ENCODE measurements around the gene CDC27.
"Not testable (repeated sequence)": the region's sequence is repeated elsewhere in the genome, so short reads cannot be mapped to it uniquely, and the experiment has no call there.

The CDC27 gene

GRCh38 chr17:47168896-47169295 is 20.2 kb downstream of the CDC27 start:
- DNase-seq; in situ Hi-C loops (cut with HindIII; ENCODE audit: low pct_ligation_motif_present, low pct_unique_long_range_greater_than_20kb, low sequenced_read_pairs): not testable (repeated sequence)

GRCh38 chr17:47166854-47167253 is 22.2 kb downstream of the CDC27 start:
- DNase-seq; in situ Hi-C loops (cut with HindIII; ENCODE audit: low pct_ligation_motif_present, low pct_unique_long_range_greater_than_20kb, low sequenced_read_pairs): not testable (repeated sequence)

GRCh38 chr17:47165137-47165536 is 24.0 kb downstream of the CDC27 start:
- in situ Hi-C loops (cut with HindIII; ENCODE audit: low pct_ligation_motif_present, low pct_unique_long_range_greater_than_20kb, low sequenced_read_pairs) = no loop called here
- no peak for DNase-seq

GRCh38 chr17:47164263-47164662 is 24.8 kb downstream of the CDC27 start:
- no peak for DNase-seq
- in situ Hi-C loops (cut with HindIII; ENCODE audit: low pct_ligation_motif_present, low pct_unique_long_range_greater_than_20kb, low sequenced_read_pairs) = no loop called here

- in situ Hi-C loops (cut with HindIII; ENCODE audit: low pct_ligation_motif_present, low pct_unique_long_range_greater_than_20kb, low sequenced_read_pairs) = no loop called here
- no peak for DNase-seq
Measured at GRCh38 chr17:47162013-47162622, 27.0 kb downstream of the CDC27 start.

GRCh38 chr17:47159315-47159714 is 29.8 kb downstream of the CDC27 start:
- in situ Hi-C loops (cut with HindIII; ENCODE audit: low pct_ligation_motif_present, low pct_unique_long_range_greater_than_20kb, low sequenced_read_pairs) = no loop called here
- no peak for DNase-seq

- no peak for DNase-seq
- in situ Hi-C loops (cut with HindIII; ENCODE audit: low pct_ligation_motif_present, low pct_unique_long_range_greater_than_20kb, low sequenced_read_pairs) = no loop called here
Measured at GRCh38 chr17:47145351-47145750, 43.7 kb downstream of the CDC27 start.

- DNase-seq = no peak
- in situ Hi-C loops (cut with HindIII; ENCODE audit: low pct_ligation_motif_present, low pct_unique_long_range_greater_than_20kb, low sequenced_read_pairs) = no loop called here
Measured at GRCh38 chr17:47135235-47135634, 53.9 kb downstream of the CDC27 start.

GRCh38 chr17:47134354-47134753 is 54.7 kb downstream of the CDC27 start:
- DNase-seq; in situ Hi-C loops (cut with HindIII; ENCODE audit: low pct_ligation_motif_present, low pct_unique_long_range_greater_than_20kb, low sequenced_read_pairs): not testable (repeated sequence)

- in situ Hi-C loops (cut with HindIII; ENCODE audit: low pct_ligation_motif_present, low pct_unique_long_range_greater_than_20kb, low sequenced_read_pairs) = no loop called here
Measured at GRCh38 chr17:47131761-47132160, 57.3 kb downstream of the CDC27 start.

GRCh38 chr17:47126835-47127234 is 62.3 kb downstream of the CDC27 start:
- in situ Hi-C loops (cut with HindIII; ENCODE audit: low pct_ligation_motif_present, low pct_unique_long_range_greater_than_20kb, low sequenced_read_pairs); DNase-seq: not testable (repeated sequence)

More at GRCh38 chr17:47131761-47132160, 57.3 kb downstream of the CDC27 start:
- no peak for DNase-seq

GRCh38 chr17:47123262-47123661 is 65.8 kb downstream of the CDC27 start:
- in situ Hi-C loops (cut with HindIII; ENCODE audit: low pct_ligation_motif_present, low pct_unique_long_range_greater_than_20kb, low sequenced_read_pairs) = not testable (repeated sequence)

GRCh38 chr17:47120521-47121095 is 68.5 kb downstream of the CDC27 start:
- in situ Hi-C loops (cut with HindIII; ENCODE audit: low pct_ligation_motif_present, low pct_unique_long_range_greater_than_20kb, low sequenced_read_pairs) = no loop called here
- no peak for DNase-seq

More at GRCh38 chr17:47123262-47123661, 65.8 kb downstream of the CDC27 start:
- not testable (repeated sequence) for DNase-seq

GRCh38 chr17:47119746-47120520 is 69.2 kb downstream of the CDC27 start:
- in situ Hi-C loops (cut with HindIII; ENCODE audit: low pct_ligation_motif_present, low pct_unique_long_range_greater_than_20kb, low sequenced_read_pairs) = no loop called here
- DNase-seq = peak; percentile 49

GRCh38 chr17:47117386-47117785 is 71.7 kb downstream of the CDC27 start:
- in situ Hi-C loops (cut with HindIII; ENCODE audit: low pct_ligation_motif_present, low pct_unique_long_range_greater_than_20kb, low sequenced_read_pairs) = no loop called here
- DNase-seq = no peak

- no peak for DNase-seq
- in situ Hi-C loops (cut with HindIII; ENCODE audit: low pct_ligation_motif_present, low pct_unique_long_range_greater_than_20kb, low sequenced_read_pairs) = no loop called here
Measured at GRCh38 chr17:47106130-47106529, 83.0 kb downstream of the CDC27 start.

- in situ Hi-C loops (cut with HindIII; ENCODE audit: low pct_ligation_motif_present, low pct_unique_long_range_greater_than_20kb, low sequenced_read_pairs); DNase-seq: not testable (repeated sequence)
Measured at GRCh38 chr17:47105246-47105645, 83.8 kb downstream of the CDC27 start.

- no peak for DNase-seq
- in situ Hi-C loops (cut with HindIII; ENCODE audit: low pct_ligation_motif_present, low pct_unique_long_range_greater_than_20kb, low sequenced_read_pairs) = no loop called here
Measured at GRCh38 chr17:47102914-47103313, 86.2 kb downstream of the CDC27 start.

- DNase-seq = peak; percentile 93
- in situ Hi-C loops (cut with HindIII; ENCODE audit: low pct_ligation_motif_present, low pct_unique_long_range_greater_than_20kb, low sequenced_read_pairs) = no loop called here
Measured at GRCh38 chr17:47099987-47100711, 88.9 kb downstream of the CDC27 start.
